Sigmoid colon (tissue), 7 donors: ENCODE data around the gene CRKL. TPM values are rescaled to one million over a fixed set of nuclear protein-coding genes. Genes with fewer than 3 reads are reported as not detected.
"Not testable (repeated sequence)": the region's sequence is repeated elsewhere in the genome, so short reads cannot be mapped to it uniquely, and the experiment has no call there.

Experiments
- DNase-seq: peaks from one replicate; pipeline ENCODE4 v3.0.0-alpha.2; 2019
- H3K27ac ChIP-seq, 4 donors: fragments of 200-600 bp; sonication (generic); one replicate each; pipeline ENCODE4 v1.5.1; 2016 to 2019; ENCODE audit warnings: mild to moderate bottlenecking in 1 of 4
- H3K27me3 ChIP-seq, 3 donors: fragments of 200-600 bp; sonication (generic); one replicate each; pipeline ENCODE4 v1.5.1; 2019; ENCODE audit warnings: mild to moderate bottlenecking in 1 of 3
- H3K36me3 ChIP-seq, 4 donors: fragments of 200-600 bp; sonication (generic); one replicate each; pipeline ENCODE4 v1.5.1; 2016 to 2019
- H3K4me1 ChIP-seq, 4 donors: fragments of 200-600 bp; sonication (generic); one replicate each; pipeline ENCODE4 v1.5.1; 2017 to 2019
- H3K4me3 ChIP-seq, 4 donors: fragments of 200-600 bp; sonication (generic); one replicate each; pipeline ENCODE4 v1.5.1; 2017 to 2019; ENCODE audit warnings: mild to moderate bottlenecking in 2 of 4, moderate library complexity in 1 of 4
- H3K9me3 ChIP-seq, 4 donors: fragments of 200-600 bp in 3 of 4; sonication (generic) in 3 of 4; one replicate each; pipeline versions ENCODE4 v1.5.1 to v1.6.1; 2013 to 2019
- EP300 ChIP-seq, 4 donors: sonication (generic); formaldehyde crosslinking; IDR thresholded peaks; one replicate each; pipeline ENCODE4 v1.6.1; 2017; ENCODE audit warnings: antibody characterized with exemption in 4 of 4
- POLR2A ChIP-seq, 2 donors: fragments of 450-650 bp; IDR thresholded peaks; one replicate each; pipeline ENCODE4 v1.6.1; 2016; ENCODE audit warnings: antibody characterized with exemption in 2 of 2, mild to moderate bottlenecking in 2 of 2, moderate library complexity in 2 of 2
- POLR2AphosphoS5 ChIP-seq, 4 donors: sonication (generic); formaldehyde crosslinking; IDR thresholded peaks; one replicate each; pipeline ENCODE4 v1.6.1; 2017; ENCODE audit warnings: antibody characterized with exemption in 4 of 4
- WGBS, 2 donors: extraction: QIAGEN DNeasy Blood & Tissue Kit; methylation state at CpG; one replicate each; pipeline ENCODE4 v1.1.7; 2013; 5-methylcytosine and 5-hydroxymethylcytosine counted together
- intact Hi-C: fragments of 100-400 bp; cut with DNase I; formaldehyde crosslinking; loops from one replicate; pipeline ENCODE4 v1.15.1; 2023
- polyA plus RNA-seq, 3 donors: library from polyadenylated mRNA; stranded (reverse); fragments of 200-250 nt; gene quantifications; one replicate each; pipeline ENCODE4 v1.2.3, GENCODE V29; 2013
- total RNA-seq, 4 donors: library from RNA; depleted of rRNA; stranded (reverse); fragments of >200 nt; gene quantifications; one replicate each; pipeline ENCODE4 v1.1.0, GENCODE V29; 2016
- TF ChIP-seq, protein P1 (sequence below), 4 experiments: fragments of 450-650 bp in 3 of 4; fragments of 200-600 bp in 1 of 4; IDR thresholded peaks; one replicate each; pipeline ENCODE4 v1.5.1; 2016 to 2019; ENCODE audit warnings: antibody characterized with exemption in 4 of 4, mild to moderate bottlenecking in 3 of 4, moderate library complexity in 2 of 4
- donor health status: healthy with polysubstance abuse.
- donor health status: Bipolar disorder and iron deficiency.
- donor health status: healthy.

CRKL gene
- total and polyA plus RNA-seq, 7 donors: 16.8 to 37.1 (median 35.6) TPM

DNA sequence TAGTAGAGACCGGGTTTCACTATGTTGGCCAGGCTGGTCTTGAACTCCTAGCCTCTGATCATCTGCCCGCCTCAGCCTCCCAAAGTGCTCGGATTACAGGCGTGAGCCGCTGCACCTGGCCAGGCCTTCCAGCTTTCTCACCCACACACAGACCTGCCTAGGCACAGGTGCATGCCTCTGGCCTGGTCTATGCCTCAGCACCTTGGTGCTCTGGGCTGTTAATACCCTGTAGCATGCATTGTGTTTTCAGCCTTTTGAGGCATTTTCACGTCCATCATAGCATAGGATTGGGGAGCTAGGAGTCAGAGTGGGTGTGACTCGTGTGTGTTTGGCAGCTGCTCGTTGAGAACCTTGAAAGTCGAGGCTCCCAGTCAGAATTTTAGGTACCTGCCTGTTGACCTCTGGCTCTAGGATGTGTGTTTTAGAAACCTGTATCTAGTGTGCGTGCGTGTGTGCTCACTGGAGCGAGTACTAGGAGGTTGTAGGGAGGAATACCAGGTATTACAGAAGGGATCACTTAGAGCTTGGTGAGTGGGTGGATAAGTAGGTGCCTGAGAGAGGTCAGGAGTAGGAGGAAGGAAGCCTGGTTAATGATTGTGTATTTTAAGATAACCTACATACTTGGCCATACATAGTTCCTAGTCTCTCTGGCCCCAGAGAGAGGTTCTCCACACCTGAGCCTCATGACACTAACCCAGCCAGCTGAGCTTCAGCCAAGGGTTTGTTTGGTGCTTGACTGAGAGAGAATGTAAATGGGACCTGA is 20.0 kb downstream of the CRKL start:
- no peak overlapping the region for H3K27ac ChIP-seq
- H3K36me3 ChIP-seq: peaks cover 0 to 37% (median 7%) of the 10 kb centered on the region in 4 donors
- intact Hi-C loops: no loop called here
- no peaks in the 10 kb centered on the region for H3K9me3 ChIP-seq
- no peak for TF ChIP-seq EP300 (IDR thresholded peaks at IDR 0.05)
- TF ChIP-seq POLR2A (IDR thresholded peaks at IDR 0.05): no peak
- TF ChIP-seq, protein P1, sequence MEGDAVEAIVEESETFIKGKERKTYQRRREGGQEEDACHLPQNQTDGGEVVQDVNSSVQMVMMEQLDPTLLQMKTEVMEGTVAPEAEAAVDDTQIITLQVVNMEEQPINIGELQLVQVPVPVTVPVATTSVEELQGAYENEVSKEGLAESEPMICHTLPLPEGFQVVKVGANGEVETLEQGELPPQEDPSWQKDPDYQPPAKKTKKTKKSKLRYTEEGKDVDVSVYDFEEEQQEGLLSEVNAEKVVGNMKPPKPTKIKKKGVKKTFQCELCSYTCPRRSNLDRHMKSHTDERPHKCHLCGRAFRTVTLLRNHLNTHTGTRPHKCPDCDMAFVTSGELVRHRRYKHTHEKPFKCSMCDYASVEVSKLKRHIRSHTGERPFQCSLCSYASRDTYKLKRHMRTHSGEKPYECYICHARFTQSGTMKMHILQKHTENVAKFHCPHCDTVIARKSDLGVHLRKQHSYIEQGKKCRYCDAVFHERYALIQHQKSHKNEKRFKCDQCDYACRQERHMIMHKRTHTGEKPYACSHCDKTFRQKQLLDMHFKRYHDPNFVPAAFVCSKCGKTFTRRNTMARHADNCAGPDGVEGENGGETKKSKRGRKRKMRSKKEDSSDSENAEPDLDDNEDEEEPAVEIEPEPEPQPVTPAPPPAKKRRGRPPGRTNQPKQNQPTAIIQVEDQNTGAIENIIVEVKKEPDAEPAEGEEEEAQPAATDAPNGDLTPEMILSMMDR (IDR thresholded peaks at IDR 0.05): no peak
- TF ChIP-seq POLR2AphosphoS5 (IDR thresholded peaks at IDR 0.05): no peak
- H3K4me3 ChIP-seq: no peak overlapping the region
- 26 to 66% methylated on average over 12 of the region's 12 CpGs for WGBS, 2 donors
- H3K4me1 ChIP-seq: peaks cover 0 to 57% (median 44%) of the 10 kb centered on the region in 4 donors
- DNase-seq: peak; percentile 46
- no peaks in the 10 kb centered on the region for H3K27me3 ChIP-seq

DNA sequence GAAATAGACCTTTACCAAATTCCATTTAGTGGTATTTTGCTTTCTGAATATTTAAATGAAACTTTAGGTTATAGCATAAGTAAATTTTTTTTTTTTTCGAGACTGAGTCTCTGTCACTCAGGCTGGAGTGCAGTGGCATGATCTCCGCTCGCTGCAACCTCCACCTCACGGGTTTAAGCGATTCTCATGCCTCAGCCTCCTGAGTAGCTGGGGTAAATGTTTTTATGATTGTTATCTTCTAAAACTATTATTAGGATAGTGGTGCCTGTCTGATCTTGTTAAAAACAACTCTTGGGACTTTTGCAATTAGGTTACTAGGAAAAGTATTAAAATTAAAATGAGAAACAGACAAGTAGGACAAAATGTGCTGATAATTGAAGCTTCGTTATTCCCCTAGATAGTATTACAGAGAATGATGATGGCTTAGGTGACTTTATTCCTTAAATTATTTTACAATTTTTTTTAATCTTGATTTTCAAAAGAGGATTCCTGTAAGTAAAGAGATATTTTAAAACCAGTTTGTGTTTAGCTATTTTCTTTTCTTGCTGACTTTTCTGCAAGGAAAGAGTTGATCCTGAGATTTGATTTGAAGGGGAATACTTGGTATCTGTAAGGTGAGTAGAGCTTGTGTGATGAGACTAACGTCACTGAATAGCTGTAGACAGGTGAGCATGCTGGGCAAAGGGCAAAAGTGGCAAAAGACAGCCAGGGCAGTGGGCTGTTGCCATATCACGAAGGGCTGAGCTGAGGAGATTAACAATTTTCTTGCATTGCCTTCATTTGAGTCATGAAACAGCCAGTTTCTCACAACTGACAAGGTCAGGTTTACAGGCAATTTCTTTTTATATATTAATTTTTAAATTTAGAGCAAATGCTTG is 20.8 kb downstream of the CRKL start:
- 63 to 81% methylated on average over 8 of the region's 8 CpGs for WGBS, 2 donors

DNA sequence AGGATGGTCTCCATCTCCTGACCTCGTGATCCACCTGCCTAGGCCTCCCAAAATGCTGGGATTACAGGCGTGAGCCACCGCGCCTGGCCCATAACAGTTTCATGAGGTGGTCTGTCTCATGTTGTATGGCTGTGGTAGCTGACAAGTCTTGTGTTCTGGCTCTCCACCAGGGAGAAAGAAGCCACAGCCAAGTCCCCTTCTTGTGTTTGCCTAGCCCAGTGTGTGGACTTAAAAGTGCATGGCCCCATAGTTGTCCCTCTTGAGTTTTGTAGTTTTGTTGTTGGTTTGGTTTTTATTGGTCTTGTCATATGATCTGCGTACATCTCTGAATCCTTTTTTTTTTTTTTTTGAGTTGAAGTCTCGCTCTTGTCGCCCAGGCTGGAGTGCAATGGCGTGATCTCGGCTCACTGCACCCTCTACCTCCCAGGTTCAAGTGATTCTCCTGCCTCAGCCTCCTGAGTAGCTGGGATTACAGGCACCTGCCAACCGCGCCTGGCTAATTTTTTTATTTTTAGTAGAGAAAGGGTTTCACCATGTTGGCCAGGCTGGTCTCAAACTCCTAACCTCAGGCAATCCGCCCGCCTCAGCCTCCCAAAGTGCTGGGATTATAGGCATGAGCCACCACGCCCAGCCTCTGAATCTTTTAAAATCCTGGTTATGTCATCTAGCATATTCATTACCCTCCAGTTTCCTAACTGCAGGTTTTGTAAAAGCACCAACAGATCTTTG is 22.4 kb downstream of the CRKL start:
- DNase-seq: peak; percentile 41
- H3K9me3 ChIP-seq, H3K4me3 ChIP-seq, intact Hi-C loops, H3K27ac ChIP-seq, H3K27me3 ChIP-seq: not testable (repeated sequence)
- WGBS, 2 donors: 91 to 93% methylated on average over 14 of the region's 14 CpGs
- Histone ChIP-seq H3K4me1 (peaks cover 0 to 59% (median 46%) of the 10 kb centered on the region in 4 donors), H3K36me3 (peaks cover 0 to 27% (median 4%) of the 10 kb centered on the region in 4 donors)

More for the DNA sequence above, 20.8 kb downstream of the CRKL start:
- TF ChIP-seq POLR2AphosphoS5 (IDR thresholded peaks at IDR 0.05) (no peak), EP300 (IDR thresholded peaks at IDR 0.05) (no peak), POLR2A (IDR thresholded peaks at IDR 0.05) (no peak)
- TF ChIP-seq, protein P1 (IDR thresholded peaks at IDR 0.05): no peak
- no peak overlapping the region for H3K4me3 ChIP-seq
- intact Hi-C loops: no loop called here
- H3K27ac ChIP-seq: no peak overlapping the region
- no peaks in the 10 kb centered on the region for H3K27me3 ChIP-seq
- H3K9me3 ChIP-seq: no peaks in the 10 kb centered on the region
- peaks cover 0 to 56% (median 44%) of the 10 kb centered on the region in 4 donors for H3K4me1 ChIP-seq
- DNase-seq: peak; percentile 27
- H3K36me3 ChIP-seq: peaks cover 0 to 37% (median 7%) of the 10 kb centered on the region in 4 donors

DNA sequence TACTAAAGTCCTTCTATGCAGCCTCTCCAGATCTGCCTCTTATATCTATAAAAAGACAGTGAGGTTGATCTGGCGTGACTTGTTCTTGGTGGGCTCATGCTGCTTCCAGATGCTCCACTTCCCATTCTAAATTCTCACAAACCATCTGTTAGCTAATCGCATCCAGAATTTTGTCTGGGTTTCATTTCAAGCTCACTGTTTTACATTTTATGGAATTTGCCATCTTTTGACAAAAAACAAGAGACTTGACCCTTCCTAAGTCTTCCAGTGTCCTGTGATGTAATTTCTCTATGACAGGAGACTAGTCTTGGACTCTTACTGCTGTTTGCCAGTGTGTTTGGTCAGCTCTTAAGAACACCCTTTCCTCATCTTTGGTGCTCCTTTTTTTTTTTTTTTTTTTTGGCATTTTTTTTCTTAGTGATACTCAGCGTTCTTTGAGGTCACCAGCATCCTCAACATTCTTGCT is 23.0 kb downstream of the CRKL start:
- Histone ChIP-seq H3K27ac (no peak overlapping the region), H3K27me3 (no peaks in the 10 kb centered on the region), H3K9me3 (no peaks in the 10 kb centered on the region), H3K4me3 (no peak overlapping the region), H3K36me3 (peaks cover 0 to 21% (median 2%) of the 10 kb centered on the region in 4 donors), H3K4me1 (peaks cover 0 to 64% (median 50%) of the 10 kb centered on the region in 4 donors)
- DNase-seq: no peak
- TF ChIP-seq, protein P1 (IDR thresholded peaks at IDR 0.05): no peak
- no peak for TF ChIP-seq POLR2A (IDR thresholded peaks at IDR 0.05)
- no peak for TF ChIP-seq EP300 (IDR thresholded peaks at IDR 0.05)
- WGBS, 2 donors: 74 to 80% methylated on average over 3 of the region's 3 CpGs
- intact Hi-C loops: no loop called here
